ENCODE results near the gene SUCO.
"Not testable (repeated sequence)": the region's sequence is repeated elsewhere in the genome, so short reads cannot be mapped to it uniquely, and the experiment has no call there.

Gene SUCO, protein sequence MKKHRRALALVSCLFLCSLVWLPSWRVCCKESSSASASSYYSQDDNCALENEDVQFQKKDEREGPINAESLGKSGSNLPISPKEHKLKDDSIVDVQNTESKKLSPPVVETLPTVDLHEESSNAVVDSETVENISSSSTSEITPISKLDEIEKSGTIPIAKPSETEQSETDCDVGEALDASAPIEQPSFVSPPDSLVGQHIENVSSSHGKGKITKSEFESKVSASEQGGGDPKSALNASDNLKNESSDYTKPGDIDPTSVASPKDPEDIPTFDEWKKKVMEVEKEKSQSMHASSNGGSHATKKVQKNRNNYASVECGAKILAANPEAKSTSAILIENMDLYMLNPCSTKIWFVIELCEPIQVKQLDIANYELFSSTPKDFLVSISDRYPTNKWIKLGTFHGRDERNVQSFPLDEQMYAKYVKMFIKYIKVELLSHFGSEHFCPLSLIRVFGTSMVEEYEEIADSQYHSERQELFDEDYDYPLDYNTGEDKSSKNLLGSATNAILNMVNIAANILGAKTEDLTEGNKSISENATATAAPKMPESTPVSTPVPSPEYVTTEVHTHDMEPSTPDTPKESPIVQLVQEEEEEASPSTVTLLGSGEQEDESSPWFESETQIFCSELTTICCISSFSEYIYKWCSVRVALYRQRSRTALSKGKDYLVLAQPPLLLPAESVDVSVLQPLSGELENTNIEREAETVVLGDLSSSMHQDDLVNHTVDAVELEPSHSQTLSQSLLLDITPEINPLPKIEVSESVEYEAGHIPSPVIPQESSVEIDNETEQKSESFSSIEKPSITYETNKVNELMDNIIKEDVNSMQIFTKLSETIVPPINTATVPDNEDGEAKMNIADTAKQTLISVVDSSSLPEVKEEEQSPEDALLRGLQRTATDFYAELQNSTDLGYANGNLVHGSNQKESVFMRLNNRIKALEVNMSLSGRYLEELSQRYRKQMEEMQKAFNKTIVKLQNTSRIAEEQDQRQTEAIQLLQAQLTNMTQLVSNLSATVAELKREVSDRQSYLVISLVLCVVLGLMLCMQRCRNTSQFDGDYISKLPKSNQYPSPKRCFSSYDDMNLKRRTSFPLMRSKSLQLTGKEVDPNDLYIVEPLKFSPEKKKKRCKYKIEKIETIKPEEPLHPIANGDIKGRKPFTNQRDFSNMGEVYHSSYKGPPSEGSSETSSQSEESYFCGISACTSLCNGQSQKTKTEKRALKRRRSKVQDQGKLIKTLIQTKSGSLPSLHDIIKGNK (N-terminal part only)

DNA sequence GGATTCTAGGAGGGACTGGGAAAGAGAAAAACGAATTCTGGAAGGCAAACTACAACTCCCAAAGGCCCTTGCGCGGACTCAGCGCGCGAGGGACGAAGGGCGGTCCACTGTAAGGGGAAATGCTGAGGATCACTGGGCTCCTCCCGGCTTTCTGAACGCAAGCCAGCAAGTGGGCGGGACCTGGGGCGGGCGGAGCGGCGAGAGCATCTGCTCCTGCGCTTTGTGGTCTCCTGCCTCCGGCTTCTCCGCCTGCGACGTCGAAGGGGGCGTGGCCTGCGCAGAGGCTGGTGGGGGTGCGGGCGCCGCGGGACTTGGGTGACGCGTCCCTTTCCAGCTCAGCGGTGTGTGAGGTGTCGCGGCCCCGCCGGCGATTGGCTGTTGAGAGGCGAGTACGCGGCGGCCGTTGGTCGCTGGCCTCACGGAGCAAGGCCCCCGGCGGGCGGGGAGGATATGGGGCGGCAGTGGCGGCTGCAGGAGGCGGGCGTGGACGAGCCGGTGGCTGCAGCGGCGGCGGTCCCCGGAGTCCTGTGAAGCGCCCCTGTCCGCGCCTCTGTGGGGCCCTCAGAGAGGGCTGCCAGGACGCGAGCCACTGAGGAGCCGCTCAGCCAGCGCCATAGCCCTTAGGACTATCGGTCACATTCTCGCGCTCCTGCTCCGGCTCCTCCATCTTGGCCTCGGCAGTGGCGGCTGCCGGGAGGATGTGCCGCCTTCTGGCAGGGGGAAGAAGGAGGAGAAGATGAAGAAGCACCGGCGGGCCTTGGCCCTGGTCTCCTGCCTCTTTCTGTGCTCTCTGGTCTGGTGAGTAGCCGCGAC, at the start of gene SUCO:
TSS of gene SUCO (plus strand) at position 451 of the 813 bp plus-strand sequence. CDS start at position 737, 286 bp downstream.
- peak; percentile 92 to 100 for DNase-seq (ENCODE audit: low read depth in 1 of 2, low spot score in 1 of 2)
- in situ Hi-C loops (cut with HindIII; ENCODE audit: low pct_unique_long_range_greater_than_20kb, low sequenced_read_pairs) = no loop called here
- TF ChIP-seq JUND (IDR thresholded peaks at IDR 0.05; ENCODE audit: low read depth) = no peak

DNA sequence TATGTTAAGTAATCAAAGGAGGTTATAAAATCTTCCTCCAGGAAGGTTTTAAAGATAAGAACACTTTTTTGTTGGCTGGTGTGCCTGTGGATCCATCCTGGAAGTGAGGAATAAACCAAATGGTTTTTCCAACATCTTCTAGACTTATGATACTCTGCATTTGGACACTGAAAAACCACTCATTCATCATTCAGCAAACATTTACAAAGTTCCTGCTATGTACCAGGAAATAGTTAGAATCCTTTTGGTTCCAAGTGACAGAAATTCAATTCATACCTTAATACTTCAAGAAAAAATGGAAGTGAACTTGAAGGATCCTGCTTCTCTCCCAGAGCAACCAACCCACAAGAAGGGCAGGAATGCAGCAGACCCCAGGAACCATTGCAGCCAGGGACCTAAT, 49.5 kb upstream of the SUCO start:
- in situ Hi-C loops (cut with HindIII; ENCODE audit: low pct_unique_long_range_greater_than_20kb, low sequenced_read_pairs) = no loop called here
- TF ChIP-seq JUND (IDR thresholded peaks at IDR 0.05; ENCODE audit: low read depth) = no peak
- DNase-seq (ENCODE audit: low read depth in 1 of 2, low spot score in 1 of 2) = no peak

GRCh38 chr1:172484252-172484651, 48.7 kb upstream of the SUCO start:
- peak in 1 of 2 experiments; percentile 58 for DNase-seq (ENCODE audit: low read depth in 1 of 2, low spot score in 1 of 2)
- no peak for TF ChIP-seq JUND (IDR thresholded peaks at IDR 0.05; ENCODE audit: low read depth)
- in situ Hi-C loops (cut with HindIII; ENCODE audit: low pct_unique_long_range_greater_than_20kb, low sequenced_read_pairs) = no loop called here

DNA sequence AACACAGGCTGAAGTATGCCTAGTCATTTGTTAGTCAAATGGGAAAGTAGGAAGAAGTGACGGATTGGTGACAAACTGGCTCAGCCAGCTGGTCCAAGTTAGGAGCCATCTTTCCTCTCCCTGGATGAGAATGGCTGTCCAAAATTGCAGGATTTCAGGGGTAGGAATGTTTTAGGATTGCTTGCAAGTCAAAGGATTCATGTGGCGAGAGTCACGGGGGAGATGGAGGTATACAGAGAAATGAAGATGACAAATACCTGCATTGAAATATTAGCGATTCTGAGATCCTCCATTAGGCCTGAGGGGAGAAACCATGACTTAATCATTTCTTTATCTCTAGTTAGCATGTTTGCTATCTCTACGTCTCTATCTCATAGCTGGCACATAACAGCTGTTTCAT, 47.3 kb upstream of the SUCO start:
- no peak for TF ChIP-seq JUND (IDR thresholded peaks at IDR 0.05; ENCODE audit: low read depth)
- in situ Hi-C loops (cut with HindIII; ENCODE audit: low pct_unique_long_range_greater_than_20kb, low sequenced_read_pairs) = no loop called here
- no peak for DNase-seq (ENCODE audit: low read depth in 1 of 2, low spot score in 1 of 2)

DNA sequence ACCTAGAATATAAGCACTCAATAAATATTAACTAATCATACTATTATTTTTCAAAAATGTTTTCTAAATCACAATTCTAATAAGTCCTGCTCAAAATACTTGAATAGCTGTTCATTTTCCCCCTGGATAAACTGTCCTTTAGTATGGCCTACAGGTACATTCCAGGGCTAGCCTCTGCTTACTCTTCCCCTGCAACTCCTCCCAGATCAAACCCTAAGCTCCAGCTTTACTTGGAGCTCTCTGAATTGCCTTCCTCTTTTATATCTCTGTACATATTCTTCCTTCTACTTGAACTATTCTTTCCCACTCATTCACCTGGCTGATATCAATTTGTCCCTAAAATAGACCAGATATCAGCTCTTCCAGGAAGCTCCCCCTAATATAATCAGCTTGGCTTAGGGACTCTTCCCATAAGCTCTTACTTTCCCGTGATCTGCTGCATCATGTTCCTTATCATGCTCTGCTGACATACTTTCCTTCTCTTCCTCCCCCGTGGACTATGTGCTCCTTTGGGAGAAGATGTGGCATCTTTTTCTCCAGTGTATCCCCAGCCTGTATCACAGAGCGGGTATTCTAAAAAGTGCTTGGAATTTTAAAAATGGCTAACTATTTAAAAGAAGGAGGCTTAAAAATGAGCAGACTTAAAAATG, 46.0 kb upstream of the SUCO start:
- in situ Hi-C loops (cut with HindIII; ENCODE audit: low pct_unique_long_range_greater_than_20kb, low sequenced_read_pairs) = no loop called here
- no peak for DNase-seq (ENCODE audit: low read depth in 1 of 2, low spot score in 1 of 2)
- no peak for TF ChIP-seq JUND (IDR thresholded peaks at IDR 0.05; ENCODE audit: low read depth)

DNA sequence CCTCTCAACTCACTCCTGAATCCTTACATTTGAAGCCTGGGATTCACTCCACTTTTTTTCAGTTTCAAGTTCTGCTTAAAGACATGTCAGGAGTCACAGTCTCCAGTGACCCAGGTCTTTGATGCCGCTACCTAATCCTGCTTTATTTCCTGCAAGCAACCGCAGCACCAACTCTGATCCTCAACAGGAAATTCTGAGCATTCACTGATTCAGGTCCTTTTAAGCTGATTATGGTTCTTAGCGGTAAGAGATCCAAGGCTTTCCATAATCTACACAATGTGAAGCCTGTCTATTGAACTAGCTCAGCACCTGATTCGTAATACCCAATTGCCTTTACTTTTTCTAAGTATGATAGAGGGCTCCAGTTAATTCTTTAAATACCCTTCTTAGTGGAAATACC, 45.4 kb upstream of the SUCO start:
- in situ Hi-C loops (cut with HindIII; ENCODE audit: low pct_unique_long_range_greater_than_20kb, low sequenced_read_pairs) = no loop called here
- DNase-seq (ENCODE audit: low read depth in 1 of 2, low spot score in 1 of 2) = no peak
- no peak for TF ChIP-seq JUND (IDR thresholded peaks at IDR 0.05; ENCODE audit: low read depth)

GRCh38 chr1:172488393-172488792, 44.6 kb upstream of the SUCO start:
- no peak for TF ChIP-seq JUND (IDR thresholded peaks at IDR 0.05; ENCODE audit: low read depth)
- no peak for DNase-seq (ENCODE audit: low read depth in 1 of 2, low spot score in 1 of 2)
- in situ Hi-C loops (cut with HindIII; ENCODE audit: low pct_unique_long_range_greater_than_20kb, low sequenced_read_pairs) = no loop called here

GRCh38 chr1:172489847-172490246, 43.1 kb upstream of the SUCO start:
- in situ Hi-C loops (cut with HindIII; ENCODE audit: low pct_unique_long_range_greater_than_20kb, low sequenced_read_pairs) = no loop called here
- DNase-seq (ENCODE audit: low read depth in 1 of 2, low spot score in 1 of 2) = no peak
- no peak for TF ChIP-seq JUND (IDR thresholded peaks at IDR 0.05; ENCODE audit: low read depth)

GRCh38 chr1:172492421-172492820, 40.5 kb upstream of the SUCO start:
- no peak for DNase-seq (ENCODE audit: low read depth in 1 of 2, low spot score in 1 of 2)
- TF ChIP-seq JUND (IDR thresholded peaks at IDR 0.05; ENCODE audit: low read depth) = no peak
- in situ Hi-C loops (cut with HindIII; ENCODE audit: low pct_unique_long_range_greater_than_20kb, low sequenced_read_pairs) = no loop called here

DNA sequence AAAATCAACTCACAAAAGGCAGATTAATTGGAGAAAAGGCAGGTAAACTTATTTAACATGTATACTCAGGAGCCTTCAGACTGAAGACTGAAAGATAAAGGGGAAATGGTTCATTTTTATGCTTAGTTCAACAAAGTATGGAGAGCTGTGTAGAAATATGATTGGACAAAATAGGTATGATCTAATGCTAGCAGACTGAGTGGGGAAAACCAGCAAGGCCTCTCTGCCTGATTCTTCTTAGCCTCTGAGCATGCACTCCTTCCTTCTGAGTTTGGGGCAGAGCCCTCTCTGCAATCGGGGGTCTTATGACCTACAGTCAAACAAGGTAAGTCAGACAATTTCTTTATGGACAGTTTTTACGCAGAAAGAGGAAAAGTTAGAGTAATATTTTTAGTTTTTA, 38.8 kb upstream of the SUCO start:
- no peak for DNase-seq (ENCODE audit: low read depth in 1 of 2, low spot score in 1 of 2)
- in situ Hi-C loops (cut with HindIII; ENCODE audit: low pct_unique_long_range_greater_than_20kb, low sequenced_read_pairs) = no loop called here

DNA sequence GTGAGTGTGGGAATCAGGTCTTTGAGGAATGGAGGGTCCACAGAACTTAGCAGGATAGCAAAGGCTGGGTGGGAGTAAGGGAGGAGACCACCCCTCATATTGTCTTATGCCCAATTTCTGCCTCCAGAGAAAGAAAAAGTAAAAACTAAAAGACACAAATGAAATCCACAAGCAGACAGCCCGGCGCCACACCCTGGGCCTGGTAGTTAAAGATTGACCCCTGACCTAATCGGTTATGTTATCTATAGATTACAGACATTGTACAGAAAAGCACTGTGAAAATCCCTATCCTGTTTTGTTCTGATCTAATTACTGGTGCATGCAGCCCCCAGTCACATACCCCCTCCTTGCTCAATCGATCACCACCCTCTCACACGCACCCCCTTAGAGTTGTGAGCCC, 36.8 kb upstream of the SUCO start:
- DNase-seq (ENCODE audit: low read depth in 1 of 2, low spot score in 1 of 2); in situ Hi-C loops (cut with HindIII; ENCODE audit: low pct_unique_long_range_greater_than_20kb, low sequenced_read_pairs): not testable (repeated sequence)

More for the DNA sequence above, 38.8 kb upstream of the SUCO start:
- no peak for TF ChIP-seq JUND (IDR thresholded peaks at IDR 0.05; ENCODE audit: low read depth)
